Type B pancreatic cell (in vitro differentiated cells): ENCODE results near the gene UBE4B. TPM values are rescaled to one million over a fixed set of nuclear protein-coding genes. Genes with fewer than 3 reads are reported as not detected.

ENCODE experiments used
- DNase-seq: peaks from one replicate; pipeline ENCODE4 v3.0.0; 2021; ENCODE audit warnings: mixed read lengths; ENCODE audit not compliant: unreplicated experiment; ENCODE audit errors: extremely low spot score
- H3K27ac Mint-ChIP-seq: 2 replicates; pipeline ENCODE4 v1.8.0; 2021; ENCODE audit warnings: mild to moderate bottlenecking, mixed read lengths
- H3K27me3 Mint-ChIP-seq: 2 replicates; pipeline ENCODE4 v1.8.0; 2021; ENCODE audit warnings: mixed read lengths
- H3K36me3 Mint-ChIP-seq: 2 replicates; pipeline ENCODE4 v1.8.0; 2021; ENCODE audit warnings: mixed read lengths
- H3K4me1 Mint-ChIP-seq: one replicate; pipeline ENCODE4 v1.8.0; 2021; ENCODE audit warnings: mixed read lengths; ENCODE audit not compliant: unreplicated experiment
- H3K4me3 Mint-ChIP-seq: 2 replicates; pipeline ENCODE4 v1.8.0; 2021; ENCODE audit warnings: mild to moderate bottlenecking, mixed read lengths
- H3K9me3 Mint-ChIP-seq: 2 replicates; pipeline ENCODE4 v1.8.0; 2021; ENCODE audit warnings: mixed read lengths
- total RNA-seq: library from RNA; stranded (reverse); gene quantifications from 2 replicates; pipeline ENCODE4 v1.2.1, GENCODE V29; 2021; ENCODE audit warnings: low replicate concordance
- TF ChIP-seq, protein P1 (sequence below): fragments of 200-600 bp; sonication (generic); conservative IDR thresholded peaks from 2 replicates; pipeline ENCODE4 v1.5.0; 2021; ENCODE audit warnings: antibody characterized with exemption, mild to moderate bottlenecking

The UBE4B gene
- total RNA-seq, 1 donor from 2014 or later: 55.1 TPM

DNA sequence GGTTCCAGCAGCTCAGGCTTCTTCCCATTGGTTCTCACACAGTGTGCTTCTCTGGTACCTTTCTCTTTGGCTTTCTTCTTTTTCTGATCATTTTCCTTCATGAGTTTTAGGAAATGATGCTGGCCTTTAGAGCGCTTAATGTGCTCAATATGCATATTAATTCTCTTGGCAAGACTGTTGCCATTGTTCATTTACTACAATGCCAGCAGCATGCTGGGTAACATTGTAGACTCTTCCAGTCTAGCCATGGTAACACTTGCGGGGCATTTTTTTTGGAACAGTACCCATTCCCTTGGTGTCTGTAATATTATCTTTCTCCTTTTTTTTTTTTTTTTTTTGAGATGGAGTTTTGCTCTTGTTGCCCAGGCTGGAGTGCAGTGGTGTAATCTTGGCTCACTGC is 21.7 kb downstream of the UBE4B start:
- DNase-seq: no peak
- H3K36me3 Mint-ChIP-seq: peaks cover 22% of the 10 kb centered on the region
- H3K27ac Mint-ChIP-seq: no peak overlapping the region

DNA sequence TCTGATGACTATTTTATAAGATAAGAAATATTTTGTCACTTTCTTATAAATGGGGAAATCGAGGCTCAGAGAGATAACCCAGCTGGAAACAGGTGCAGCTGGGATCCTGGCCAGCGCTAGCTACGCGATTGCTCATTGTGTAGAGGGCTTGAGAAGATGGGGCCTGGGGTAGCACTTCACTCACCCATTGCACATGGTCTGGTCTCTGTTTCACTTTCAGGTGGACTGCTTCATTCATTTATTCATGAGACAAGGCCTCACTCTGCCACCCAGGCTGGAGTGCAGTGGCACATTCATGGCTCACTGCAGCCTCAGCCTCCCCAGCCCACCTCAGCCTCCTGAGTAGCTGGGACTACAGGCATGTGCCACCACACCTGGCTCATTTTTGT is 23.8 kb downstream of the UBE4B start:
- H3K27ac Mint-ChIP-seq: no peak overlapping the region
- H3K4me1 Mint-ChIP-seq: peaks cover 23% of the 10 kb centered on the region
- no peak overlapping the region for H3K4me3 Mint-ChIP-seq
- TF ChIP-seq, protein P1, sequence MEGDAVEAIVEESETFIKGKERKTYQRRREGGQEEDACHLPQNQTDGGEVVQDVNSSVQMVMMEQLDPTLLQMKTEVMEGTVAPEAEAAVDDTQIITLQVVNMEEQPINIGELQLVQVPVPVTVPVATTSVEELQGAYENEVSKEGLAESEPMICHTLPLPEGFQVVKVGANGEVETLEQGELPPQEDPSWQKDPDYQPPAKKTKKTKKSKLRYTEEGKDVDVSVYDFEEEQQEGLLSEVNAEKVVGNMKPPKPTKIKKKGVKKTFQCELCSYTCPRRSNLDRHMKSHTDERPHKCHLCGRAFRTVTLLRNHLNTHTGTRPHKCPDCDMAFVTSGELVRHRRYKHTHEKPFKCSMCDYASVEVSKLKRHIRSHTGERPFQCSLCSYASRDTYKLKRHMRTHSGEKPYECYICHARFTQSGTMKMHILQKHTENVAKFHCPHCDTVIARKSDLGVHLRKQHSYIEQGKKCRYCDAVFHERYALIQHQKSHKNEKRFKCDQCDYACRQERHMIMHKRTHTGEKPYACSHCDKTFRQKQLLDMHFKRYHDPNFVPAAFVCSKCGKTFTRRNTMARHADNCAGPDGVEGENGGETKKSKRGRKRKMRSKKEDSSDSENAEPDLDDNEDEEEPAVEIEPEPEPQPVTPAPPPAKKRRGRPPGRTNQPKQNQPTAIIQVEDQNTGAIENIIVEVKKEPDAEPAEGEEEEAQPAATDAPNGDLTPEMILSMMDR: no peak
- H3K36me3 Mint-ChIP-seq: peaks cover 16% of the 10 kb centered on the region
- no peaks in the 10 kb centered on the region for H3K9me3 Mint-ChIP-seq
- no peaks in the 10 kb centered on the region for H3K27me3 Mint-ChIP-seq
- DNase-seq: no peak

More for the DNA sequence above, 21.7 kb downstream of the UBE4B start:
- peaks cover 23% of the 10 kb centered on the region for H3K4me1 Mint-ChIP-seq
- TF ChIP-seq, protein P1: no peak
- H3K9me3 Mint-ChIP-seq: no peaks in the 10 kb centered on the region
- no peak overlapping the region for H3K4me3 Mint-ChIP-seq
- no peaks in the 10 kb centered on the region for H3K27me3 Mint-ChIP-seq

DNA sequence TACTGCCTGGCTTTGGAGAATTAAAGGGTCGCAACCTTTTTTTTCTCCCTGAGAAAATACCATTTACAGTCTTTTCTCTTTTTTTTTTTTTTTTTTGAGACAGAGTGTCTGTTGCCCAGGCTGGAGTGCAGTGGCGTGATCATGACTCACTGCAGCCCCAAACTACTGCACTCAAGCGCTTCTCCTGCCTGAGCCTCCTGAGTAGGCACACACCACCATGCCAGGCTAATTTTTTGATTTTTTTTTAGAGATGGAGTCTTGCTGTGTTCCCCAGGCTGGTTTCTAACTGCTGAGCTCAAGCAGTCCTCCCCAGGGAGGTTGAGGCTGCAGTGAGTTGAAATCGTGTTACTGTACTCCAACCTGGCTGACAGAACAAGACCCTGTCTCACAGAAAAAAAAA is 24.6 kb downstream of the UBE4B start:
- Mint-ChIP-seq H3K4me3 (no peak overlapping the region), H3K27ac (no peak overlapping the region), H3K9me3 (no peaks in the 10 kb centered on the region), H3K27me3 (no peaks in the 10 kb centered on the region), H3K4me1 (peaks cover 21% of the 10 kb centered on the region), H3K36me3 (peaks cover 14% of the 10 kb centered on the region)
- TF ChIP-seq, protein P1: no peak
- DNase-seq: no peak

DNA sequence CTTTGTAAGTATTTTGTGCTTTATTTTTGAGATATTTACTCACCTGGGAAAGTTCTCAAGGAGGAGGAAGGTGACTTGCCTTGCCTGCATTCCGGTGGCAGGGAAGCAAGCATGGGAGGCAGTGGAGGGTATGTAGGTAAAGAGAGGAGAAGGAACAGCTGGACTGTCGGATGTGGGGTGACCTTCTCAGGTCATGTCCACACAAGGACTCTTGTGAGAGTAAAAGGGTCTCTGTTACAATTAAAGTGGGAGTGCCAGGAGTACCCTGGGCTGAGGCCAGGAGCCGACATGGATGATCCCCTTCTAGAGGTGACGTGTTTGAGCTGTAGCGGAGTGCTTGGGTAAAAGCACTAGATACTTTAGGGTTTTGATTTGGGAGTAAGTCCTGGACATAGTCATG is 25.0 kb downstream of the UBE4B start:
- DNase-seq: no peak
- Mint-ChIP-seq H3K27ac (peak overlapping the region; percentile 11), H3K9me3 (no peaks in the 10 kb centered on the region), H3K36me3 (peaks cover 9% of the 10 kb centered on the region), H3K4me3 (no peak overlapping the region), H3K27me3 (no peaks in the 10 kb centered on the region), H3K4me1 (peaks cover 19% of the 10 kb centered on the region)
- TF ChIP-seq, protein P1: no peak

DNA sequence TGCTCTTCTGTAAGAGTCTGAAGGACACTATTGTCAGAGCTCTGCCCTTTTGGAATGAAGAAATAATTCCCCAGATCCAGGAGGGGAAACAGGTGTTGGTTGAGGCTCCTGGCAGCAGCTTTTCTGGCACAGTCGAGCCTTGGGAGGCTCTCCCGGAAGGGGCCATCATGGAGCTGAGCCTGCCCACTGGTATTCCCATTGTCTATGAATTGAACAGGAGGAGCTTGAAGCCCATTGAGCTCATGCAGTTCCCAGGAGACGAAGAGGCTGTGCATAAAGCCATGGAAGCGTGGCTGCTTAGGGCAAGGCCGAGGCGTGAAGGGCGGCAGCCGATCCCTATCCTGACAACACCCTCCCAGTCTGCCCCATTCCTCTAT is 26.6 kb downstream of the UBE4B start:
- Mint-ChIP-seq H3K4me1 (peaks cover 22% of the 10 kb centered on the region), H3K9me3 (no peaks in the 10 kb centered on the region), H3K27me3 (no peaks in the 10 kb centered on the region), H3K27ac (no peak overlapping the region), H3K36me3 (peaks cover 12% of the 10 kb centered on the region), H3K4me3 (no peak overlapping the region)
- DNase-seq: no peak
- TF ChIP-seq, protein P1: no peak
